H1 (cell line): ENCODE data around the gene AGBL5. TPM values are rescaled to one million over a fixed set of nuclear protein-coding genes. Genes with fewer than 3 reads are reported as not detected.

ENCODE experiments used
- CTCF ChIA-PET: fragments of 300-600 bp; sonication (Branson Sonifier 250); formaldehyde crosslinking; loops from one replicate; lab custom pipeline; 2021; ENCODE audit not compliant: partially characterized antibody; lab: Charles Lee
- POLR2A ChIA-PET: fragments of 300-600 bp; sonication (Branson Sonifier 250); formaldehyde crosslinking; loops from one replicate; lab custom pipeline; 2021; ENCODE audit warnings: inconsistent platforms; ENCODE audit not compliant: partially characterized antibody; lab: Charles Lee
- DNase-seq, 2 experiments: peaks; one replicate each; pipeline versions ENCODE4 v3.0.0 to v3.0.0-alpha.2; 2010 to 2022; ENCODE audit warnings: low spot score in 2 of 2, low read depth in 1 of 2, mixed read lengths in 1 of 2
- FAIRE-seq: peaks from 2 replicates; lab custom pipeline; 2011; peaks lifted over from hg19 to GRCh38; lab: Jason Lieb, UNC
- H2AFZ ChIP-seq: 2 replicates; pipeline ENCODE4 v1.8.1; 2012; ENCODE audit warnings: low read length, inconsistent platforms
- H2AK5ac ChIP-seq: 2 replicates; pipeline ENCODE4 v1.6.1; 2013; ENCODE audit warnings: low read depth, low read length
- H2BK120ac ChIP-seq: replicated peaks from 2 replicates; pipeline ENCODE3; 2013; ENCODE audit warnings: low read depth, low read length, inconsistent platforms
- H2BK12ac ChIP-seq: 2 replicates; pipeline ENCODE4 v1.6.1; 2013; ENCODE audit warnings: low read depth, low read length
- H2BK15ac ChIP-seq: 2 replicates; pipeline ENCODE4 v1.6.1; 2013; ENCODE audit warnings: low read length
- H2BK20ac ChIP-seq: 2 replicates; pipeline ENCODE4 v1.6.1; 2013; ENCODE audit warnings: low read length
- H2BK5ac ChIP-seq: 2 replicates; pipeline ENCODE4 v1.6.1; 2013; ENCODE audit warnings: low read depth, low read length
- H3K14ac ChIP-seq: 2 replicates; pipeline ENCODE4 v1.6.1; 2013; ENCODE audit warnings: inconsistent platforms; ENCODE audit not compliant: insufficient read length
- H3K18ac ChIP-seq: 2 replicates; pipeline ENCODE4 v1.6.1; 2013; ENCODE audit warnings: low read length; ENCODE audit errors: extremely low read depth
- H3K23ac ChIP-seq: 2 replicates; pipeline ENCODE4 v1.6.1; 2013; ENCODE audit warnings: inconsistent platforms; ENCODE audit not compliant: insufficient read length
- H3K23me2 ChIP-seq: 2 replicates; pipeline ENCODE4 v1.6.1; 2013; ENCODE audit warnings: low read depth, low read length
- H3K27ac ChIP-seq: 2 replicates; pipeline ENCODE4 v1.6.1; 2011; ENCODE audit warnings: low read depth, low read length, inconsistent platforms
- H3K27me3 ChIP-seq, 4 experiments: replicated peaks in 1 of 4; 1 replicate in 1 of 4; 2 replicates in 3 of 4; pipeline versions ENCODE4 v1.6.1 to v1.8.1; 2011 to 2013; ENCODE audit warnings: low read length in 3 of 4, mild to moderate bottlenecking in 3 of 4, inconsistent platforms in 2 of 4, mixed read lengths in 2 of 4, moderate library complexity in 1 of 4; ENCODE audit not compliant: control insufficient read depth in 3 of 4, insufficient read depth in 3 of 4; ENCODE audit errors: extremely low read depth in 1 of 4
- H3K36me3 ChIP-seq, 4 experiments: 2 replicates each; pipeline versions ENCODE4 v1.6.1 to v1.8.1; 2011 to 2013; ENCODE audit warnings: mild to moderate bottlenecking in 4 of 4, low read length in 3 of 4, moderate library complexity in 2 of 4, control low read depth in 1 of 4, inconsistent platforms in 1 of 4; ENCODE audit not compliant: insufficient read depth in 4 of 4, control insufficient read depth in 2 of 4
- H3K4ac ChIP-seq: replicated peaks from 2 replicates; pipeline ENCODE3; 2013; ENCODE audit warnings: low read length, low read depth, mixed read lengths, inconsistent platforms; ENCODE audit not compliant: insufficient read length
- H3K4me1 ChIP-seq, 4 experiments: replicated peaks in 1 of 4; 1 replicate in 1 of 4; 2 replicates in 3 of 4; pipeline versions ENCODE4 v1.6.1 to v1.8.1; 2011 to 2013; ENCODE audit warnings: low read length in 3 of 4, inconsistent platforms in 2 of 4, mixed read lengths in 1 of 4; ENCODE audit not compliant: insufficient read depth in 4 of 4, control insufficient read depth in 3 of 4
- H3K4me2 ChIP-seq, 2 experiments: 2 replicates each; pipeline versions ENCODE4 v1.6.1 to v1.8.1; 2011 to 2013; ENCODE audit warnings: low read depth in 2 of 2, low read length in 2 of 2, control low read depth in 1 of 2, inconsistent platforms in 1 of 2, mild to moderate bottlenecking in 1 of 2; ENCODE audit not compliant: insufficient read depth in 1 of 2
- H3K4me3 ChIP-seq, 4 experiments: fragments of 200-600, 300-600 bp in 1 of 4; sonication (generic), shearing (Covaris generic), sonication (Bioruptor Twin) in 1 of 4; 2 replicates each; pipeline versions ENCODE4 v1.5.1 to v1.8.1; 2011 to 2016; ENCODE audit warnings: low read length in 4 of 4, low read depth in 3 of 4, control low read depth in 2 of 4, inconsistent platforms in 2 of 4, mild to moderate bottlenecking in 2 of 4, mixed read lengths in 1 of 4, moderate library complexity in 1 of 4; ENCODE audit not compliant: insufficient read depth in 2 of 4; ENCODE audit errors: extremely low read depth in 1 of 4
- H3K56ac ChIP-seq: replicated peaks from 2 replicates; pipeline ENCODE3; 2013; ENCODE audit warnings: low read depth, mild to moderate bottlenecking, mixed read lengths, low read length, inconsistent platforms; ENCODE audit not compliant: insufficient read length
- H3K79me1 ChIP-seq: 2 replicates; pipeline ENCODE4 v1.6.1; 2013; ENCODE audit warnings: low read depth, low read length, control low read depth
- H3K79me2 ChIP-seq, 2 experiments: 2 replicates each; pipeline versions ENCODE4 v1.6.1 to v1.8.1; 2012 to 2013; ENCODE audit warnings: low read length in 2 of 2, mild to moderate bottlenecking in 2 of 2, inconsistent platforms in 1 of 2; ENCODE audit not compliant: insufficient read depth in 2 of 2, control insufficient read depth in 1 of 2
- H3K9ac ChIP-seq, 4 experiments: replicated peaks in 1 of 4; 1 replicate in 1 of 4; 2 replicates in 3 of 4; pipeline versions ENCODE4 v1.6.1 to v1.8.1; 2011 to 2013; ENCODE audit warnings: low read depth in 3 of 4, low read length in 3 of 4, control low read depth in 2 of 4, mild to moderate bottlenecking in 2 of 4, moderate library complexity in 2 of 4, inconsistent platforms in 1 of 4; ENCODE audit errors: extremely low read depth in 1 of 4
- H3K9me3 ChIP-seq, 2 experiments: 2 replicates each; pipeline versions ENCODE4 v1.6.1 to v1.8.1; 2012 to 2013; ENCODE audit warnings: mild to moderate bottlenecking in 2 of 2, moderate library complexity in 2 of 2, control low read depth in 1 of 2, inconsistent platforms in 1 of 2, low read depth in 1 of 2, low read length in 1 of 2, mixed read lengths in 1 of 2; ENCODE audit not compliant: insufficient read depth in 2 of 2
- H4K20me1 ChIP-seq, 2 experiments: replicated peaks in 1 of 2; 2 replicates each; pipeline versions ENCODE3 to v1.8.1; 2011 to 2013; ENCODE audit warnings: inconsistent platforms in 2 of 2, low read length in 2 of 2, mild to moderate bottlenecking in 1 of 2; ENCODE audit not compliant: insufficient read depth in 2 of 2, control insufficient read depth in 1 of 2
- H4K5ac ChIP-seq: 2 replicates; pipeline ENCODE4 v1.6.1; 2013; ENCODE audit warnings: low read length, low read depth, mixed read lengths, inconsistent platforms; ENCODE audit not compliant: insufficient read length
- H4K8ac ChIP-seq: 2 replicates; pipeline ENCODE4 v1.8.0; 2013; ENCODE audit warnings: mild to moderate bottlenecking, moderate library complexity, low read length, inconsistent platforms; ENCODE audit not compliant: insufficient read depth; ENCODE audit errors: extremely low read depth
- H4K91ac ChIP-seq: replicated peaks from 2 replicates; pipeline ENCODE3; 2013; ENCODE audit warnings: low read length, mixed read lengths, inconsistent platforms; ENCODE audit not compliant: insufficient read length
- CTBP2 ChIP-seq: IDR thresholded peaks from 2 replicates; pipeline ENCODE4 v1.7.0; 2011; ENCODE audit warnings: borderline replicate concordance, mild to moderate bottlenecking, moderate library complexity, mixed read lengths, low read length; ENCODE audit not compliant: insufficient read depth, insufficient read length
- EGR1 ChIP-seq: IDR thresholded peaks from 2 replicates; pipeline ENCODE4 v1.6.1; 2011; ENCODE audit warnings: low read depth, low read length, borderline replicate concordance
- GABPA ChIP-seq: IDR thresholded peaks from 2 replicates; pipeline ENCODE4 v1.6.1; 2011; ENCODE audit warnings: mild to moderate bottlenecking, low read length, moderate library complexity, borderline replicate concordance; ENCODE audit not compliant: insufficient read depth
- KDM5A ChIP-seq: fragments of 200-600 bp; IDR thresholded peaks from 2 replicates; pipeline ENCODE4 v1.7.1; 2012; ENCODE audit warnings: mild to moderate bottlenecking, low read length, inconsistent platforms, mixed read lengths
- PHF8 ChIP-seq: fragments of 200-600 bp; sonication (generic); conservative IDR thresholded peaks from 2 replicates; pipeline ENCODE4 v1.7.1; 2012; ENCODE audit warnings: low read depth, mild to moderate bottlenecking, inconsistent platforms, low read length, moderate library complexity
- POLR2A ChIP-seq, 2 experiments: IDR thresholded peaks; 1 replicate in 1 of 2; 2 replicates in 1 of 2; pipeline ENCODE4 v1.6.1; 2011; ENCODE audit warnings: low read depth in 2 of 2, low read length in 2 of 2, mild to moderate bottlenecking in 2 of 2; ENCODE audit errors: control extremely low read depth in 1 of 2
- RAD21 ChIP-seq, 2 experiments: IDR thresholded peaks in 1 of 2; conservative IDR thresholded peaks in 1 of 2; 2 replicates each; pipeline ENCODE4 v1.6.1; 2011; ENCODE audit warnings: low read depth in 2 of 2, low read length in 2 of 2, improper control_type of control experiment in 1 of 2, inconsistent platforms in 1 of 2, mild to moderate bottlenecking in 1 of 2, moderate library complexity in 1 of 2
- RBBP5 ChIP-seq: IDR thresholded peaks from 2 replicates; pipeline ENCODE4 v1.7.1; 2012; ENCODE audit warnings: low read depth, mild to moderate bottlenecking, inconsistent platforms, low read length, moderate library complexity, borderline replicate concordance
- SIRT6 ChIP-seq: IDR thresholded peaks from one replicate; pipeline ENCODE4 v1.7.1; 2012; ENCODE audit warnings: low read length, inconsistent platforms
- SIX5 ChIP-seq: IDR thresholded peaks from 2 replicates; pipeline ENCODE4 v1.6.1; 2011; ENCODE audit warnings: mild to moderate bottlenecking, low read depth, low read length
- SP4 ChIP-seq: IDR thresholded peaks from 2 replicates; pipeline ENCODE4 v1.6.1; 2012; ENCODE audit warnings: low read length, inconsistent platforms
- TAF1 ChIP-seq: IDR thresholded peaks from 2 replicates; pipeline ENCODE4 v1.6.1; 2011; ENCODE audit warnings: mild to moderate bottlenecking, low read depth, low read length
- TCF12 ChIP-seq: IDR thresholded peaks from 2 replicates; pipeline ENCODE4 v1.6.1; 2011; ENCODE audit warnings: low read depth, mild to moderate bottlenecking, low read length
- USF2 ChIP-seq: IDR thresholded peaks from 2 replicates; pipeline ENCODE4 v1.6.1; 2011; ENCODE audit warnings: low read length, improper control_type of control experiment
- WGBS, 2 experiments: shearing (Covaris generic) in 1 of 2; methylation state at CpG; one replicate each; pipeline versions ENCODE4 v1.1.6 to v1.1.7; 2013 to 2015; ENCODE audit warnings: low lambda C conversion rate in 2 of 2, mixed read lengths in 2 of 2, inconsistent platforms in 1 of 2, low coverage in 1 of 2, missing lambda C conversion rate in 1 of 2; ENCODE audit not compliant: insufficient replicate concordance in 2 of 2, insufficient coverage in 1 of 2, insufficient read length in 1 of 2; ENCODE audit errors: extremely low coverage in 1 of 2, missing lambda C conversion rate in 1 of 2; 5-methylcytosine and 5-hydroxymethylcytosine counted together
- polyA plus RNA-seq, 7 experiments: library from polyadenylated mRNA; depleted of rRNA in 3 of 7; stranded (reverse) in 5 of 7; unstranded in 2 of 7; fragments of >200 nt in 5 of 7; fragments of 200-250 nt in 2 of 7; gene quantifications; 1 replicate in 5 of 7; 2 replicates in 1 of 7; 4 replicates in 1 of 7; pipeline versions ENCODE4 v1.2.1 to v1.2.3, GENCODE V29; 2011 to 2013; ENCODE audit warnings: missing spikeins in 2 of 7, mixed read lengths in 2 of 7
- total RNA-seq: library from RNA; stranded (reverse); fragmentation: NEBNext Ultra II Directional; extraction: Animal tissue kit (Norgen Biotek cat#: 25700); gene quantifications from 2 replicates; pipeline ENCODE4 v1.2.1, GENCODE V29; 2021

Gene AGBL5
- total and polyA plus RNA-seq, 2 of the 8 experiments (the other 6 are each of a cell fraction or from before 2014, with no cell fraction given) = 45.4 to 62.0 TPM

- H3K4me2 ChIP-seq = no peak overlapping the region
- H3K14ac ChIP-seq = no peak overlapping the region
- no peak overlapping the region for H2AFZ ChIP-seq
- H2AK5ac ChIP-seq = no peak overlapping the region
- H3K4ac ChIP-seq = no peak overlapping the region
- H2BK20ac ChIP-seq = no peak overlapping the region
- no peak overlapping the region for H4K8ac ChIP-seq
- peaks cover 0 to 2% (median under 1%) of the 10 kb centered on the region in 4 experiments; a peak in 2 of 7 replicates for H3K4me1 ChIP-seq
- H3K27ac ChIP-seq = no peak overlapping the region
- no peak overlapping the region for H4K91ac ChIP-seq
- H3K9me3 ChIP-seq = no peaks in the 10 kb centered on the region
- no peak overlapping the region for H3K56ac ChIP-seq
- H3K23me2 ChIP-seq = no peaks in the 10 kb centered on the region
- CTCF ChIA-PET = interaction anchor here (0.7 to 12.7 kb wide), 28 partner anchors 11 to 204 kb away, joined by 3 to 120 read pairs (median 8); partner anchors contain the start of genes ABHD1, KHK, PREB and PRR30
- no peaks in the 10 kb centered on the region for H3K36me3 ChIP-seq
- POLR2A ChIA-PET = interaction anchor here (0.7 to 3.4 kb wide), 8 partner anchors 14 to 149 kb away, joined by 3 to 10 read pairs (median 3); partner anchors contain the start of genes ATRAID, OST4, PREB and SLC5A6
- WGBS, 2 experiments = 82% methylated on average over 9 of the region's 10 CpGs; no CpG with 5 or more reads in 1 of the 2 experiments
- H3K23ac ChIP-seq = no peak overlapping the region
- no peak overlapping the region for H2BK5ac ChIP-seq
- no peak overlapping the region for H4K5ac ChIP-seq
- no peak for DNase-seq
- H3K18ac ChIP-seq = no peak overlapping the region
- no peak overlapping the region for H2BK15ac ChIP-seq
- no peak overlapping the region for H2BK12ac ChIP-seq
- H3K27me3 ChIP-seq = no peaks in the 10 kb centered on the region
- no peak overlapping the region for H3K4me3 ChIP-seq
- no peaks in the 10 kb centered on the region; the same call in 1 of the 2 replicates for H3K79me1 ChIP-seq
- H2BK120ac ChIP-seq = no peak overlapping the region
- no peak overlapping the region for H3K9ac ChIP-seq
- H3K79me2 ChIP-seq = no peaks in the 10 kb centered on the region
- H4K20me1 ChIP-seq = no peaks in the 10 kb centered on the region
- no peak for FAIRE-seq
- no peak for TF ChIP-seq TAF1
- TF ChIP-seq SP4 = no peak
- no peak for TF ChIP-seq EGR1
- TF ChIP-seq RAD21 (IDR thresholded peaks at IDR 0.05 in 1 of 2, conservative IDR thresholded peaks at IDR 0.05 in 1 of 2; ENCODE audit: low read depth in 2 of 2, low read length in 2 of 2) = no peak
- TF ChIP-seq SIX5 = no peak
- TF ChIP-seq CTBP2 = no peak
- TF ChIP-seq SIRT6 = no peak
- no peak for TF ChIP-seq POLR2A (IDR thresholded peaks at IDR 0.05; ENCODE audit: control extremely low read depth in 1 of 2, low read depth in 2 of 2, low read length in 2 of 2)
- TF ChIP-seq GABPA = no peak
- no peak for TF ChIP-seq PHF8
- TF ChIP-seq RBBP5 = no peak
- no peak for TF ChIP-seq KDM5A
- TF ChIP-seq USF2 = no peak
- TF ChIP-seq TCF12 = no peak
Observed at GRCh38 chr2:27100036-27100435, 48.6 kb downstream of the AGBL5 start.
